Large intestine (tissue), 3 donors: ENCODE results near the gene NOL12. TPM values are rescaled to one million over a fixed set of nuclear protein-coding genes. Genes with fewer than 3 reads are reported as not detected.
"Not testable (repeated sequence)": the region's sequence is repeated elsewhere in the genome, so short reads cannot be mapped to it uniquely, and the experiment has no call there.

ENCODE experiments used
- DNase-seq, 2 donors: peaks; one replicate each; pipeline versions ENCODE4 v3.0.0 to v3.0.0-alpha.2; 2013
- H3K27ac ChIP-seq: one replicate; pipeline ENCODE4 v1.5.1; 2013; ENCODE audit warnings: low read length
- H3K27me3 ChIP-seq: 2 replicates; pipeline ENCODE4 v1.6.1; 2013; ENCODE audit warnings: low read length; ENCODE audit not compliant: control insufficient read depth, insufficient read depth
- H3K36me3 ChIP-seq: 2 replicates; pipeline ENCODE4 v1.6.1; 2013; ENCODE audit warnings: low read length; ENCODE audit not compliant: control insufficient read depth, insufficient read depth
- H3K4me1 ChIP-seq: one replicate; pipeline ENCODE4 v1.6.1; 2013; ENCODE audit warnings: low read length; ENCODE audit not compliant: control insufficient read depth, insufficient read depth
- H3K4me3 ChIP-seq: one replicate; pipeline ENCODE4 v1.5.1; 2013; ENCODE audit warnings: low read length
- H3K9me3 ChIP-seq: one replicate; pipeline ENCODE4 v1.6.1; 2013; ENCODE audit warnings: mild to moderate bottlenecking, low read depth, low read length, moderate library complexity; ENCODE audit not compliant: control insufficient read depth
- WGBS: methylation state at CpG from one replicate; pipeline ENCODE4 v1.1.5; 2013; ENCODE audit warnings: low lambda C conversion rate; ENCODE audit not compliant: insufficient coverage; 5-methylcytosine and 5-hydroxymethylcytosine counted together
- polyA plus RNA-seq: library from polyadenylated mRNA; unstranded; fragments of 120-200 nt; gene quantifications from one replicate; pipeline ENCODE4 v1.2.1, GENCODE V29; 2013

NOL12 gene
- polyA plus RNA-seq, 1 donor, result 18.1 TPM

- Histone ChIP-seq H3K27me3 (no peaks in the 10 kb centered on the region), H3K4me3 (no peak overlapping the region), H3K27ac (no peak overlapping the region), H3K4me1 (peaks cover 44% of the 10 kb centered on the region), H3K9me3 (no peaks in the 10 kb centered on the region), H3K36me3 (peaks cover 58% of the 10 kb centered on the region)
- no CpG with 5 or more reads among the region's 9 CpGs for WGBS
- DNase-seq, result peak in 1 of 2 donors; percentile 75
Observed at GRCh38 chr22:37643225-37643847, 42.8 kb upstream of the NOL12 start.

- H3K27ac ChIP-seq, result no peak overlapping the region
- DNase-seq, result no peak
- no CpG with 5 or more reads among the region's 9 CpGs for WGBS
- H3K4me3 ChIP-seq, result no peak overlapping the region
- peaks cover 86% of the 10 kb centered on the region for H3K36me3 ChIP-seq
- H3K27me3 ChIP-seq, result no peaks in the 10 kb centered on the region
- H3K9me3 ChIP-seq, result no peaks in the 10 kb centered on the region
- H3K4me1 ChIP-seq, result peaks cover 16% of the 10 kb centered on the region
Observed at GRCh38 chr22:37647317-37647716, 38.8 kb upstream of the NOL12 start.

GRCh38 chr22:37647928-37648327, 38.2 kb upstream of the NOL12 start:
- H3K27ac ChIP-seq, result no peak overlapping the region
- H3K4me3 ChIP-seq, result no peak overlapping the region
- no CpG with 5 or more reads among the region's 9 CpGs for WGBS
- H3K36me3 ChIP-seq, result peaks cover 84% of the 10 kb centered on the region
- peaks cover 13% of the 10 kb centered on the region for H3K4me1 ChIP-seq
- no peaks in the 10 kb centered on the region for H3K9me3 ChIP-seq
- DNase-seq, result no peak
- no peaks in the 10 kb centered on the region for H3K27me3 ChIP-seq

- H3K9me3 ChIP-seq, result no peaks in the 10 kb centered on the region
- peaks cover 15% of the 10 kb centered on the region for H3K4me1 ChIP-seq
- no peak for DNase-seq
- no peak overlapping the region for H3K4me3 ChIP-seq
- H3K27ac ChIP-seq, result no peak overlapping the region
- peaks cover 70% of the 10 kb centered on the region for H3K36me3 ChIP-seq
- no CpG with 5 or more reads among the region's 17 CpGs for WGBS
- H3K27me3 ChIP-seq, result no peaks in the 10 kb centered on the region
Observed at GRCh38 chr22:37650463-37651136, 35.5 kb upstream of the NOL12 start.

GRCh38 chr22:37654563-37655251, 31.4 kb upstream of the NOL12 start:
- WGBS, result 64% methylated on average over 3 of the region's 14 CpGs
- Histone ChIP-seq H3K36me3 (peaks cover 39% of the 10 kb centered on the region), H3K27ac (peak overlapping the region; percentile 69), H3K27me3 (no peaks in the 10 kb centered on the region), H3K4me1 (peaks cover 19% of the 10 kb centered on the region), H3K4me3 (no peak overlapping the region), H3K9me3 (no peaks in the 10 kb centered on the region)
- peak in 1 of 2 donors; percentile 86 for DNase-seq

- H3K4me3 ChIP-seq, result no peak overlapping the region
- no peaks in the 10 kb centered on the region for H3K27me3 ChIP-seq
- H3K4me1 ChIP-seq, result peaks cover 24% of the 10 kb centered on the region
- H3K9me3 ChIP-seq, result no peaks in the 10 kb centered on the region
- H3K36me3 ChIP-seq, result peaks cover 34% of the 10 kb centered on the region
- no CpG with 5 or more reads among the region's 17 CpGs for WGBS
- no peak for DNase-seq
- no peak overlapping the region for H3K27ac ChIP-seq
Observed at GRCh38 chr22:37655252-37655563, 30.9 kb upstream of the NOL12 start.

GRCh38 chr22:37656583-37656982, 29.6 kb upstream of the NOL12 start:
- WGBS, result no CpG with 5 or more reads among the region's 4 CpGs
- not testable (repeated sequence) for H3K27me3 ChIP-seq
- H3K36me3 ChIP-seq, result peaks cover 24% of the 10 kb centered on the region

GRCh38 chr22:37657590-37658132, 28.5 kb upstream of the NOL12 start:
- Histone ChIP-seq H3K9me3 (no peaks in the 10 kb centered on the region), H3K36me3 (peaks cover 22% of the 10 kb centered on the region), H3K27ac (peak overlapping the region; percentile 84), H3K4me1 (peaks cover 44% of the 10 kb centered on the region), H3K27me3 (no peaks in the 10 kb centered on the region), H3K4me3 (peak overlapping the region; percentile 46)
- DNase-seq, result no peak
- no CpG with 5 or more reads among the region's 6 CpGs for WGBS

More at GRCh38 chr22:37656583-37656982, 29.6 kb upstream of the NOL12 start:
- not testable (repeated sequence) for H3K9me3 ChIP-seq, H3K4me3 ChIP-seq, H3K27ac ChIP-seq, DNase-seq
- H3K4me1 ChIP-seq, result peaks cover 38% of the 10 kb centered on the region

- H3K36me3 ChIP-seq, result peaks cover 15% of the 10 kb centered on the region
- H3K9me3 ChIP-seq, result no peaks in the 10 kb centered on the region
- no CpG with 5 or more reads among the region's 101 CpGs for WGBS
- peak within 1 kb of the TSS; percentile 84 for H3K27ac ChIP-seq
- peak within 1 kb of the TSS; percentile 60 for H3K4me3 ChIP-seq
- no peaks in the 10 kb centered on the region for H3K27me3 ChIP-seq
- H3K4me1 ChIP-seq, result peaks cover 44% of the 10 kb centered on the region
- peak; percentile 99 to 100 for DNase-seq
Observed at GRCh38 chr22:37658133-37659065, 27.7 kb upstream of the NOL12 start, which contains the start of gene PDXP. Gene PDXP, plus strand, starts transcription at chr22:37658723. Its CDS starts 60 bp downstream, at chr22:37658783.
